HCT116 (cell line): ENCODE data around the gene CEP120. TPM values are rescaled to one million over a fixed set of nuclear protein-coding genes. Genes with fewer than 3 reads are reported as not detected.

Experiments used
- ATAC-seq: fragments of 200-7000 bp; cut with Tn5 transposase; 2 replicates; pipeline ENCODE4 v1.9.1; 2020; ENCODE audit warnings: mild to moderate bottlenecking, moderate library complexity
- BruUV-seq: library from RNA; stranded (reverse); fragments of 400-500 nt; replicated peaks from 2 replicates; lab custom pipeline; 2021; lab: Mats Ljungman, UMichigan
- CTCF ChIA-PET: fragments of 300-600 bp; sonication (Branson Sonifier 250); formaldehyde crosslinking; loops from one replicate; lab custom pipeline; 2021; ENCODE audit warnings: antibody characterized with exemption; lab: Charles Lee
- POLR2A ChIA-PET: fragments of 300-600, 350-600 bp; sonication (Branson Sonifier 250); formaldehyde crosslinking; loops from one replicate; lab custom pipeline; 2021; ENCODE audit warnings: antibody characterized with exemption; lab: Charles Lee
- RAD21 ChIA-PET, 2 experiments: fragments of 300-600 bp; sonication (Branson Sonifier 250); formaldehyde crosslinking; loops; one replicate each; lab custom pipeline; 2023; ENCODE audit warnings: low total read pairs in 2 of 2; ENCODE audit not compliant: uncharacterized antibody in 2 of 2, unreplicated experiment in 2 of 2, low non-redundant PET in 1 of 2; lab: Charles Lee
- DNase-seq: peaks from one replicate; pipeline ENCODE4 v3.0.0-alpha.2; 2010; ENCODE audit warnings: low read depth, low spot score
- H2AFZ ChIP-seq: fragments of 200-600 bp; shearing (Covaris generic), sonication (generic); 2 replicates; pipeline ENCODE4 v1.6.1; 2017; ENCODE audit warnings: low read depth, mixed run types, mixed read lengths, antibody characterized with exemption, low read length; ENCODE audit not compliant: poor library complexity, severe bottlenecking
- H3K27ac ChIP-seq: 2 replicates; pipeline ENCODE4 v1.5.1; 2012; ENCODE audit warnings: low read depth, low read length
- H3K27me3 ChIP-seq: fragments of 200-600 bp; sonication (generic); 2 replicates; pipeline ENCODE4 v1.6.1; 2016; ENCODE audit warnings: mixed run types, low read length, mixed read lengths; ENCODE audit not compliant: insufficient read depth
- H3K36me3 ChIP-seq, 2 experiments: fragments of 200-500 bp in 1 of 2; fragments of 200-600 bp in 1 of 2; sonication (Bioruptor generic) in 1 of 2; sonication (generic) in 1 of 2; 2 replicates each; pipeline versions ENCODE4 v1.5.1 to v1.6.1; 2014 to 2016; ENCODE audit warnings: low read length in 2 of 2, inconsistent platforms in 1 of 2, mixed read lengths in 1 of 2, mixed run types in 1 of 2; ENCODE audit not compliant: insufficient read depth in 2 of 2, control insufficient read depth in 1 of 2
- H3K4me1 ChIP-seq, 2 experiments: fragments of 200-600 bp in 1 of 2; sonication (generic) in 1 of 2; 2 replicates each; pipeline versions ENCODE4 v1.5.1 to v1.6.1; 2012 to 2017; ENCODE audit warnings: low read length in 2 of 2, inconsistent platforms in 1 of 2, mild to moderate bottlenecking in 1 of 2, mixed read lengths in 1 of 2, mixed run types in 1 of 2, moderate library complexity in 1 of 2; ENCODE audit not compliant: insufficient read depth in 2 of 2, control insufficient read depth in 1 of 2
- H3K4me2 ChIP-seq: fragments of 200-600 bp; sonication (generic); 2 replicates; pipeline ENCODE4 v1.6.1; 2017; ENCODE audit warnings: mixed run types, low read length, mixed read lengths
- H3K4me3 ChIP-seq, 2 experiments: fragments of 200-600 bp in 1 of 2; sonication (generic) in 1 of 2; replicated peaks in 1 of 2; 2 replicates each; pipeline ENCODE4 v1.5.1; 2011 to 2016; ENCODE audit warnings: low read length in 2 of 2, control low read depth in 1 of 2, low read depth in 1 of 2, mild to moderate bottlenecking in 1 of 2, mixed read lengths in 1 of 2, mixed run types in 1 of 2
- H3K79me2 ChIP-seq: fragments of 200-600 bp; sonication (generic); 2 replicates; pipeline ENCODE4 v1.6.1; 2017; ENCODE audit warnings: mild to moderate bottlenecking, mixed run types, low read length, moderate library complexity, mixed read lengths; ENCODE audit not compliant: insufficient read depth
- H3K9ac ChIP-seq: fragments of 200-600 bp; sonication (generic); 2 replicates; pipeline ENCODE4 v1.6.1; 2016; ENCODE audit warnings: low read length, mixed read lengths
- H3K9me2 ChIP-seq: fragments of 200-600 bp; sonication (generic), shearing (Covaris generic); 2 replicates; pipeline ENCODE4 v1.6.1; 2017; ENCODE audit warnings: mixed run types, mild to moderate bottlenecking, moderate library complexity; ENCODE audit not compliant: insufficient read depth
- H3K9me3 ChIP-seq, 2 experiments: fragments of 200-500 bp in 1 of 2; fragments of 200-600 bp in 1 of 2; sonication (Bioruptor generic) in 1 of 2; sonication (generic) in 1 of 2; 2 replicates each; pipeline ENCODE4 v1.6.1; 2014 to 2017; ENCODE audit warnings: low read length in 2 of 2, mixed read lengths in 2 of 2, inconsistent platforms in 1 of 2, low read depth in 1 of 2, mild to moderate bottlenecking in 1 of 2, mixed run types in 1 of 2, moderate library complexity in 1 of 2; ENCODE audit not compliant: control insufficient read depth in 1 of 2, insufficient read depth in 1 of 2
- H4K20me1 ChIP-seq: fragments of 200-600 bp; sonication (generic), shearing (Covaris generic); 2 replicates; pipeline ENCODE4 v1.6.1; 2017; ENCODE audit warnings: mixed run types, mild to moderate bottlenecking, moderate library complexity; ENCODE audit not compliant: insufficient read depth
- CEBPB ChIP-seq: IDR thresholded peaks from 2 replicates; pipeline ENCODE4 v1.6.1; 2012; ENCODE audit warnings: low read depth
- EGR1 ChIP-seq: IDR thresholded peaks from 2 replicates; pipeline ENCODE4 v1.6.1; 2012; ENCODE audit warnings: low read depth
- EZH2phosphoT487 ChIP-seq: fragments of 200-600 bp; IDR thresholded peaks from 2 replicates; pipeline ENCODE4 v1.6.1; 2018; ENCODE audit warnings: antibody characterized with exemption, borderline replicate concordance
- FOSL1 ChIP-seq: IDR thresholded peaks from 2 replicates; pipeline ENCODE4 v1.6.1; 2012; ENCODE audit warnings: low read depth
- JUND ChIP-seq: IDR thresholded peaks from 2 replicates; pipeline ENCODE4 v1.6.1; 2012
- POLR2A ChIP-seq: IDR thresholded peaks from 2 replicates; pipeline ENCODE4 v1.7.0; 2011; ENCODE audit warnings: borderline replicate concordance; ENCODE audit not compliant: insufficient read depth, insufficient read length; ENCODE audit errors: extremely low read depth
- RAD21 ChIP-seq: IDR thresholded peaks from 2 replicates; pipeline ENCODE4 v1.6.1; 2012; ENCODE audit warnings: low read depth, mild to moderate bottlenecking
- SP1 ChIP-seq: IDR thresholded peaks from 2 replicates; pipeline ENCODE4 v1.6.1; 2012; ENCODE audit warnings: low read depth
- SRF ChIP-seq: IDR thresholded peaks from 2 replicates; pipeline ENCODE4 v1.6.1; 2012; ENCODE audit warnings: low read depth
- TCF7L2 ChIP-seq: IDR thresholded peaks from 2 replicates; pipeline ENCODE4 v1.7.0; 2011; ENCODE audit warnings: borderline replicate concordance, inconsistent platforms; ENCODE audit not compliant: insufficient read depth, insufficient read length; ENCODE audit errors: extremely low read depth
- YY1 ChIP-seq: IDR thresholded peaks from 2 replicates; pipeline ENCODE4 v1.6.1; 2011; ENCODE audit warnings: low read length, low read depth, moderate library complexity, mild to moderate bottlenecking; ENCODE audit not compliant: insufficient replicate concordance; ENCODE audit errors: extremely low read depth
- ZFX ChIP-seq: fragments of 450-650 bp; IDR thresholded peaks from 2 replicates; pipeline ENCODE4 v1.6.1; 2017
- ZNF274 ChIP-seq: fragments of 200-500 bp; sonication (Bioruptor generic); IDR thresholded peaks from 2 replicates; pipeline ENCODE4 v1.6.1; 2014; ENCODE audit warnings: mild to moderate bottlenecking, low read depth, low read length, inconsistent platforms
- intact Hi-C: fragments of 100-400 bp; cut with micrococcal nuclease; formaldehyde crosslinking; loops from 2 replicates; pipeline ENCODE4 v1.10.0; 2022
- total RNA-seq: library from RNA; stranded (reverse); gene quantifications from one replicate; pipeline ENCODE4 v1.2.1, GENCODE V29; 2021; ENCODE audit not compliant: unreplicated experiment
- TF ChIP-seq, protein P1 (sequence below): IDR thresholded peaks from 2 replicates; pipeline ENCODE4 v1.6.1; 2012; ENCODE audit warnings: low read depth
- TF ChIP-seq, protein P2 (sequence below), 3 experiments: fragments of 200-600 bp in 1 of 3; sonication (generic) in 1 of 3; IDR thresholded peaks in 2 of 3; conservative IDR thresholded peaks in 1 of 3; 2 replicates each; pipeline ENCODE4 v1.5.1; 2012 to 2017; ENCODE audit warnings: low read depth in 2 of 3, low read length in 2 of 3, antibody characterized with exemption in 1 of 3, borderline replicate concordance in 1 of 3, control low read depth in 1 of 3, mild to moderate bottlenecking in 1 of 3, mixed read lengths in 1 of 3, mixed run types in 1 of 3, moderate library complexity in 1 of 3; ENCODE audit not compliant: insufficient read depth in 1 of 3

Gene CEP120
- total RNA-seq, 1 experiment from 2014 or later, result 30.2 TPM

DNA sequence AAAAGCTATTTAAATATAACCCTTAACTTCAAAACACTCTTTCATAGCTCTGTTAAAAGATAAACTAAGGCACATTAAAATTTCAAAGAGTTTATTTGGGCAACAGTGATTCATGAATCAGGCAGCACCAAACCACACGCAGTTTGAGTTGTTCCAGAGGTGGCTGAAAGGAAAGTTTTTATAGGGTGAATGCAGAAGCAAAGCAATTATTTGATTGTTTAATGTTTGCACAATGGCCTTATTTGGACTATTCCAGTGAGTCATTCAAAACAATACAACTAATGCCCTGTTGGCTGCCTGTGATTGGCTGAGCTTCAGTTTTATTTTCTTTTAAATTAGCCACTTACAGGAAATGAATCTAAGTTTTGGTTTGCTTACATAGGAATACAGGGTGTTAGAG lies 125.3 kb downstream of the CEP120 start:
- POLR2A ChIA-PET, result no interaction called here

DNA sequence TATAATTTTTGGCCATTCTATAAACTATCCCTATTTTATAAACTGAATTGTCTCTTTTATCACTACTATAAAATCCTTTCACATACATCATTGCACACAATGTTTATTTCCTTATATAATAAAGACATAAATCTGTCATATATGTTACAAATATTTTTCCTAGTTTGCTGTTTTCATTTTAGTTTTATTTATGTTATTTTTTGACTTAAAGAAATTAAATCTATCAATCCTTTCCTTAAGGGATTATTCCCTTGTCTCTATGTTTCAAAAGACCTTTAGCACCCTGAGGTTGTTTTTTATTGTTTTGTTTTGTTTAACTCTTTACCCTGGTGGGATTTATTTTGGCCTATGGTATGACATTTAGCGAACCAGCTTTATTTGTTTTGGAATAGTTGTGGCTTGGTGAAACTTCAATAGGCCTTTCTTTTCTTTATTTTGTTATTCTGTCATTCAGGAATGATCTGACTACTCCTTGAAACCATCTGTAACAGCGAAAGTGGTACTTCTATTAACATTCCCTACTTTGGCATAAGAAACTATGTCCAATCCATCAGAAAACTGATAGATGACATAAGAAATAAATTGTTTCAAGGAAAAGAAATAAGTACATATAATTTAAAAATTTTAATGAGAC lies 125.9 kb downstream of the CEP120 start:
- Histone ChIP-seq H3K9ac (no peak overlapping the region), H4K20me1 (no peaks in the 10 kb centered on the region), H3K27me3 (no peaks in the 10 kb centered on the region), H3K4me2 (no peak overlapping the region), H2AFZ (no peak overlapping the region), H3K4me1 (no peaks in the 10 kb centered on the region), H3K79me2 (no peaks in the 10 kb centered on the region), H3K4me3 (no peak overlapping the region), H3K9me2 (peaks cover 4% of the 10 kb centered on the region; the same call in 1 of the 2 replicates), H3K27ac (no peak overlapping the region), H3K9me3 (no peaks in the 10 kb centered on the region), H3K36me3 (no peaks in the 10 kb centered on the region)
- POLR2A ChIA-PET, result no interaction called here
- ATAC-seq (no peak), DNase-seq (no peak)
- CTCF ChIA-PET, result no interaction called here
- BruUV-seq, result no TSS peak
- RAD21 ChIA-PET, result no interaction called here
- intact Hi-C loops, result no loop called here
- no peak for TF ChIP-seq JUND
- TF ChIP-seq ZNF274, result no peak
- no peak for TF ChIP-seq ZFX
- TF ChIP-seq EZH2phosphoT487, result no peak
- no peak for TF ChIP-seq RAD21
- TF ChIP-seq SP1, result no peak
- no peak for TF ChIP-seq EGR1
- TF ChIP-seq YY1, result no peak
- no peak for TF ChIP-seq CEBPB
- no peak for TF ChIP-seq TCF7L2
- TF ChIP-seq, protein P1, sequence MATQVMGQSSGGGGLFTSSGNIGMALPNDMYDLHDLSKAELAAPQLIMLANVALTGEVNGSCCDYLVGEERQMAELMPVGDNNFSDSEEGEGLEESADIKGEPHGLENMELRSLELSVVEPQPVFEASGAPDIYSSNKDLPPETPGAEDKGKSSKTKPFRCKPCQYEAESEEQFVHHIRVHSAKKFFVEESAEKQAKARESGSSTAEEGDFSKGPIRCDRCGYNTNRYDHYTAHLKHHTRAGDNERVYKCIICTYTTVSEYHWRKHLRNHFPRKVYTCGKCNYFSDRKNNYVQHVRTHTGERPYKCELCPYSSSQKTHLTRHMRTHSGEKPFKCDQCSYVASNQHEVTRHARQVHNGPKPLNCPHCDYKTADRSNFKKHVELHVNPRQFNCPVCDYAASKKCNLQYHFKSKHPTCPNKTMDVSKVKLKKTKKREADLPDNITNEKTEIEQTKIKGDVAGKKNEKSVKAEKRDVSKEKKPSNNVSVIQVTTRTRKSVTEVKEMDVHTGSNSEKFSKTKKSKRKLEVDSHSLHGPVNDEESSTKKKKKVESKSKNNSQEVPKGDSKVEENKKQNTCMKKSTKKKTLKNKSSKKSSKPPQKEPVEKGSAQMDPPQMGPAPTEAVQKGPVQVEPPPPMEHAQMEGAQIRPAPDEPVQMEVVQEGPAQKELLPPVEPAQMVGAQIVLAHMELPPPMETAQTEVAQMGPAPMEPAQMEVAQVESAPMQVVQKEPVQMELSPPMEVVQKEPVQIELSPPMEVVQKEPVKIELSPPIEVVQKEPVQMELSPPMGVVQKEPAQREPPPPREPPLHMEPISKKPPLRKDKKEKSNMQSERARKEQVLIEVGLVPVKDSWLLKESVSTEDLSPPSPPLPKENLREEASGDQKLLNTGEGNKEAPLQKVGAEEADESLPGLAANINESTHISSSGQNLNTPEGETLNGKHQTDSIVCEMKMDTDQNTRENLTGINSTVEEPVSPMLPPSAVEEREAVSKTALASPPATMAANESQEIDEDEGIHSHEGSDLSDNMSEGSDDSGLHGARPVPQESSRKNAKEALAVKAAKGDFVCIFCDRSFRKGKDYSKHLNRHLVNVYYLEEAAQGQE, result no peak
- TF ChIP-seq POLR2A, result no peak
- no peak for TF ChIP-seq FOSL1

More for the DNA sequence above, 125.3 kb downstream of the CEP120 start:
- Histone ChIP-seq H3K27ac (no peak overlapping the region), H3K27me3 (no peaks in the 10 kb centered on the region), H3K4me2 (no peak overlapping the region), H3K79me2 (no peaks in the 10 kb centered on the region), H3K9me2 (peaks cover 4% of the 10 kb centered on the region; the same call in 1 of the 2 replicates), H3K4me3 (no peak overlapping the region), H3K9ac (no peak overlapping the region), H3K4me1 (no peaks in the 10 kb centered on the region), H3K9me3 (no peaks in the 10 kb centered on the region), H3K36me3 (no peaks in the 10 kb centered on the region), H4K20me1 (no peaks in the 10 kb centered on the region), H2AFZ (no peak overlapping the region)
- DNase-seq, result no peak
- no peak for ATAC-seq
- CTCF ChIA-PET, result no interaction called here
- BruUV-seq, result no TSS peak
- intact Hi-C loops, result no loop called here
- TF ChIP-seq SRF, result no peak
- TF ChIP-seq, protein P2, sequence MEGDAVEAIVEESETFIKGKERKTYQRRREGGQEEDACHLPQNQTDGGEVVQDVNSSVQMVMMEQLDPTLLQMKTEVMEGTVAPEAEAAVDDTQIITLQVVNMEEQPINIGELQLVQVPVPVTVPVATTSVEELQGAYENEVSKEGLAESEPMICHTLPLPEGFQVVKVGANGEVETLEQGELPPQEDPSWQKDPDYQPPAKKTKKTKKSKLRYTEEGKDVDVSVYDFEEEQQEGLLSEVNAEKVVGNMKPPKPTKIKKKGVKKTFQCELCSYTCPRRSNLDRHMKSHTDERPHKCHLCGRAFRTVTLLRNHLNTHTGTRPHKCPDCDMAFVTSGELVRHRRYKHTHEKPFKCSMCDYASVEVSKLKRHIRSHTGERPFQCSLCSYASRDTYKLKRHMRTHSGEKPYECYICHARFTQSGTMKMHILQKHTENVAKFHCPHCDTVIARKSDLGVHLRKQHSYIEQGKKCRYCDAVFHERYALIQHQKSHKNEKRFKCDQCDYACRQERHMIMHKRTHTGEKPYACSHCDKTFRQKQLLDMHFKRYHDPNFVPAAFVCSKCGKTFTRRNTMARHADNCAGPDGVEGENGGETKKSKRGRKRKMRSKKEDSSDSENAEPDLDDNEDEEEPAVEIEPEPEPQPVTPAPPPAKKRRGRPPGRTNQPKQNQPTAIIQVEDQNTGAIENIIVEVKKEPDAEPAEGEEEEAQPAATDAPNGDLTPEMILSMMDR (IDR thresholded peaks at IDR 0.05 in 2 of 3, conservative IDR thresholded peaks at IDR 0.05 in 1 of 3; ENCODE audit: borderline replicate concordance in 1 of 3, insufficient read depth in 1 of 3, low read depth in 2 of 3, low read length in 2 of 3), result no peak
- no peak for TF ChIP-seq EGR1
- RAD21 ChIA-PET, result no interaction called here
